Choroid plexus epithelial cell (primary cell): ENCODE measurements around the gene CLNS1A.
"Not testable (repeated sequence)": the region's sequence is repeated elsewhere in the genome, so short reads cannot be mapped to it uniquely, and the experiment has no call there.

ENCODE experiments used
- DNase-seq: peaks from one replicate; pipeline ENCODE4 v3.0.0-alpha.2; 2010; ENCODE audit warnings: low read depth
- H3K4me3 ChIP-seq: 2 replicates; pipeline ENCODE4 v1.5.1; 2011; ENCODE audit warnings: low read depth, mild to moderate bottlenecking, control low read depth, low read length, moderate library complexity
- CTCF ChIP-seq: conservative IDR thresholded peaks from 2 replicates; pipeline ENCODE4 v1.5.1; 2011; ENCODE audit warnings: low read depth, mild to moderate bottlenecking, control low read depth, inconsistent platforms, low read length, moderate library complexity

CLNS1A gene

GRCh38 chr11:77580712-77581337 is 56.8 kb downstream of the CLNS1A start:
- no peak for TF ChIP-seq CTCF
- no peak for DNase-seq
- H3K4me3 ChIP-seq = no peak overlapping the region

- not testable (repeated sequence) for H3K4me3 ChIP-seq, DNase-seq
Measured at GRCh38 chr11:77575428-77575827, 62.2 kb downstream of the CLNS1A start.

GRCh38 chr11:77570896-77571295 is 66.7 kb downstream of the CLNS1A start:
- not testable (repeated sequence) for H3K4me3 ChIP-seq
- peak; percentile 43 for DNase-seq

- H3K4me3 ChIP-seq = no peak overlapping the region
- DNase-seq = no peak
- TF ChIP-seq CTCF = no peak
Measured at GRCh38 chr11:77569676-77570070, 67.9 kb downstream of the CLNS1A start.

GRCh38 chr11:77568916-77569675 is 68.5 kb downstream of the CLNS1A start:
- TF ChIP-seq CTCF = no peak
- no peak for DNase-seq
- H3K4me3 ChIP-seq = no peak overlapping the region

GRCh38 chr11:77568306-77568705 is 69.3 kb downstream of the CLNS1A start:
- DNase-seq = no peak
- H3K4me3 ChIP-seq = no peak overlapping the region
- TF ChIP-seq CTCF = no peak
